H9 (cell line): Measurements from ENCODE around the gene GPR89A. TPM values are rescaled to one million over a fixed set of nuclear protein-coding genes. Genes with fewer than 3 reads are reported as not detected.
"Not testable (repeated sequence)": the region's sequence is repeated elsewhere in the genome, so short reads cannot be mapped to it uniquely, and the experiment has no call there.

Experiments used
- DNase-seq: peaks from one replicate; pipeline ENCODE4 v3.0.0-alpha.2; 2017
- H2AFZ ChIP-seq: one replicate; pipeline ENCODE4 v1.6.1; 2013; ENCODE audit warnings: mild to moderate bottlenecking, low read length, control low read depth, moderate library complexity
- H2AK5ac ChIP-seq: 2 replicates; pipeline ENCODE4 v1.6.1; 2013; ENCODE audit warnings: low read length, control low read depth, mixed read lengths; ENCODE audit not compliant: insufficient read length
- H2BK120ac ChIP-seq: one replicate; pipeline ENCODE4 v1.6.1; 2013; ENCODE audit warnings: low read depth, mild to moderate bottlenecking, low read length, control low read depth, inconsistent platforms; ENCODE audit not compliant: poor library complexity, severe bottlenecking
- H2BK12ac ChIP-seq: 2 replicates; pipeline ENCODE4 v1.6.1; 2013; ENCODE audit warnings: low read length, control low read depth, mixed read lengths, low read depth; ENCODE audit not compliant: insufficient read length
- H2BK15ac ChIP-seq: 2 replicates; pipeline ENCODE4 v1.6.1; 2013; ENCODE audit warnings: low read depth, low read length, control low read depth
- H2BK20ac ChIP-seq: one replicate; pipeline ENCODE4 v1.6.1; 2013; ENCODE audit warnings: low read depth, mild to moderate bottlenecking, low read length, control low read depth, inconsistent platforms; ENCODE audit not compliant: poor library complexity, severe bottlenecking
- H2BK5ac ChIP-seq: 2 replicates; pipeline ENCODE4 v1.6.1; 2013; ENCODE audit warnings: low read length, control low read depth, mixed read lengths; ENCODE audit not compliant: insufficient read length
- H3K14ac ChIP-seq: 2 replicates; pipeline ENCODE4 v1.6.1; 2013; ENCODE audit warnings: low read length, control low read depth; ENCODE audit not compliant: insufficient read depth
- H3K18ac ChIP-seq: 2 replicates; pipeline ENCODE4 v1.6.1; 2013; ENCODE audit warnings: low read depth, mild to moderate bottlenecking, mixed read lengths, low read length, control low read depth; ENCODE audit not compliant: insufficient read length
- H3K23ac ChIP-seq: 2 replicates; pipeline ENCODE4 v1.6.1; 2013; ENCODE audit warnings: low read length, control low read depth, mixed read lengths, low read depth; ENCODE audit not compliant: insufficient read length
- H3K23me2 ChIP-seq: 2 replicates; pipeline ENCODE4 v1.6.1; 2013; ENCODE audit warnings: low read depth, mild to moderate bottlenecking, mixed read lengths, low read length, control low read depth; ENCODE audit not compliant: insufficient read length, poor library complexity, severe bottlenecking
- H3K27ac ChIP-seq: 2 replicates; pipeline ENCODE4 v1.5.1; 2013; ENCODE audit warnings: low read length, control low read depth, mixed read lengths, low read depth; ENCODE audit not compliant: insufficient read length
- H3K27me3 ChIP-seq: 2 replicates; pipeline ENCODE4 v1.6.1; 2013; ENCODE audit warnings: low read length, control low read depth, inconsistent platforms; ENCODE audit not compliant: insufficient read depth
- H3K4ac ChIP-seq: 2 replicates; pipeline ENCODE4 v1.6.1; 2013; ENCODE audit warnings: low read depth, mild to moderate bottlenecking, control low read depth, inconsistent platforms, low read length, moderate library complexity
- H3K4me1 ChIP-seq: 2 replicates; pipeline ENCODE4 v1.6.1; 2013; ENCODE audit warnings: low read length, control low read depth, inconsistent platforms; ENCODE audit not compliant: insufficient read depth
- H3K4me2 ChIP-seq: 2 replicates; pipeline ENCODE4 v1.6.1; 2013; ENCODE audit warnings: low read length, control low read depth, mixed read lengths; ENCODE audit not compliant: insufficient read length, insufficient read depth
- H3K56ac ChIP-seq: 2 replicates; pipeline ENCODE4 v1.6.1; 2013; ENCODE audit warnings: low read depth, mild to moderate bottlenecking, mixed read lengths, low read length, control low read depth; ENCODE audit not compliant: insufficient read length
- H3K79me1 ChIP-seq: 2 replicates; pipeline ENCODE4 v1.6.1; 2013; ENCODE audit warnings: low read depth, mild to moderate bottlenecking, moderate library complexity, low read length, control low read depth, inconsistent platforms; ENCODE audit not compliant: insufficient read depth, poor library complexity, severe bottlenecking
- H3K79me2 ChIP-seq: 2 replicates; pipeline ENCODE4 v1.6.1; 2013; ENCODE audit warnings: low read length, control low read depth, inconsistent platforms; ENCODE audit not compliant: insufficient read depth
- H3K9ac ChIP-seq: 2 replicates; pipeline ENCODE4 v1.6.1; 2013; ENCODE audit warnings: low read length, control low read depth, mixed read lengths; ENCODE audit not compliant: insufficient read length; ENCODE audit errors: extremely low read depth
- H3K9me3 ChIP-seq: one replicate; pipeline ENCODE4 v1.6.1; 2013; ENCODE audit warnings: low read depth, low read length, inconsistent platforms; ENCODE audit not compliant: control insufficient read depth
- H3T11ph ChIP-seq: one replicate; pipeline ENCODE4 v1.6.1; 2013; ENCODE audit warnings: mild to moderate bottlenecking, low read length, control low read depth, inconsistent platforms
- H4K20me1 ChIP-seq: one replicate; pipeline ENCODE4 v1.6.1; 2013; ENCODE audit not compliant: control insufficient read depth, insufficient read length, insufficient read depth
- H4K5ac ChIP-seq: 2 replicates; pipeline ENCODE4 v1.6.1; 2013; ENCODE audit warnings: low read depth, mild to moderate bottlenecking, mixed read lengths, low read length, control low read depth; ENCODE audit not compliant: insufficient read length
- H4K8ac ChIP-seq: replicated peaks from 2 replicates; pipeline ENCODE4 v1.6.1; 2013; ENCODE audit warnings: low read length, control low read depth, mixed read lengths, low read depth; ENCODE audit not compliant: insufficient read length
- H4K91ac ChIP-seq: 2 replicates; pipeline ENCODE4 v1.6.1; 2013; ENCODE audit warnings: low read depth, mild to moderate bottlenecking, moderate library complexity, mixed read lengths, low read length, control low read depth; ENCODE audit not compliant: insufficient read length
- H3K27ac Mint-ChIP-seq, 3 experiments: 2 replicates in 2 of 3; 3 replicates in 1 of 3; pipeline ENCODE4 v1.8.0; 2020 to 2021; ENCODE audit warnings: mixed read lengths in 3 of 3, mild to moderate bottlenecking in 1 of 3, moderate library complexity in 1 of 3
- H3K27me3 Mint-ChIP-seq: 2 replicates; pipeline ENCODE4 v1.8.0; 2021; ENCODE audit warnings: low read depth, mild to moderate bottlenecking, moderate library complexity, mixed read lengths
- H3K36me3 Mint-ChIP-seq, 3 experiments: 2 replicates in 2 of 3; 3 replicates in 1 of 3; pipeline ENCODE4 v1.8.0; 2020 to 2021; ENCODE audit warnings: low read depth in 3 of 3, mixed read lengths in 3 of 3; ENCODE audit not compliant: insufficient read depth in 1 of 3
- H3K4me1 Mint-ChIP-seq, 2 experiments: 2 replicates each; pipeline ENCODE4 v1.8.0; 2020; ENCODE audit warnings: mixed read lengths in 2 of 2
- H3K4me3 Mint-ChIP-seq, 2 experiments: 2 replicates in 1 of 2; 3 replicates in 1 of 2; pipeline ENCODE4 v1.8.0; 2020 to 2021; ENCODE audit warnings: mild to moderate bottlenecking in 2 of 2, mixed read lengths in 2 of 2, moderate library complexity in 1 of 2
- H3K9me3 Mint-ChIP-seq, 2 experiments: 2 replicates in 1 of 2; 3 replicates in 1 of 2; pipeline ENCODE4 v1.8.0; 2020; ENCODE audit warnings: mild to moderate bottlenecking in 2 of 2, mixed read lengths in 2 of 2, moderate library complexity in 1 of 2
- WGBS: extraction: QIAGEN DNeasy Blood & Tissue Kit; methylation state at CpG from one replicate; pipeline ENCODE4 v1.1.7; 2013; ENCODE audit warnings: missing lambda C conversion rate, low lambda C conversion rate, mixed read lengths; ENCODE audit not compliant: insufficient read length; ENCODE audit errors: extremely low coverage; 5-methylcytosine and 5-hydroxymethylcytosine counted together
- total RNA-seq: library from RNA; stranded (reverse); gene quantifications from 2 replicates; pipeline ENCODE4 v1.2.1, GENCODE V29; 2021

The GPR89A gene
- total RNA-seq, 1 experiment from 2014 or later = 30.1 TPM

- not testable (repeated sequence) for H4K91ac ChIP-seq, H2BK15ac ChIP-seq, H4K20me1 ChIP-seq, H3K27me3 ChIP-seq, H3K27ac Mint-ChIP-seq, H3K4me1 ChIP-seq, H3K4ac ChIP-seq, H2BK120ac ChIP-seq, H3K27me3 Mint-ChIP-seq, H2AFZ ChIP-seq, H3K56ac ChIP-seq, H4K8ac ChIP-seq, H3K27ac ChIP-seq, H3K36me3 Mint-ChIP-seq, DNase-seq, H3K9ac ChIP-seq, H3K18ac ChIP-seq, H3T11ph ChIP-seq, H2AK5ac ChIP-seq, H2BK5ac ChIP-seq, H3K79me1 ChIP-seq, H3K23me2 ChIP-seq, H3K23ac ChIP-seq, H3K9me3 Mint-ChIP-seq, H2BK12ac ChIP-seq, H3K79me2 ChIP-seq, H3K4me2 ChIP-seq, H3K4me1 Mint-ChIP-seq, H2BK20ac ChIP-seq, H3K14ac ChIP-seq, H3K4me3 Mint-ChIP-seq, H3K9me3 ChIP-seq, H4K5ac ChIP-seq
- WGBS = no CpG with 5 or more reads among the region's 3 CpGs
Measured at GRCh38 chr1:145684858-145685257, 77.1 kb downstream of the GPR89A start.

DNA sequence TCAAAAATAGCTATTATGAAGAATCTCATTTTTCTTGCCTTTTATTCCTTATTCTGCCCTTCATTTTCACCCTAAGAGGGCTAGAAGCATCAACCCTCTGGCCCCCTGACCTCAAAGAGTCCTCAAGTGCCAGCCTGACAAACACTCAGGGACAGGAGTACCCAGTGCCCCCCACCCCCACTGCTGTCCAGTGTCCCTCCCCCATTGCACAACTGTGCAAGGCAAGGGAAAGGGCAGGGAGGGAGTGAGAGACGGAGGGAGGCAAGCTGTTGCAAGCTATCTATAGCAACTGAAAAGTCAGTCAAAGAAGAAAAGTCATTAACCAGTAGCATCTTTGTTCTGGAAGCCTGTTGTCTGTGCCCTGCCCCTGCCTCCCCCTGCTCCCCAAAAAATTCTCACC lies 78.3 kb downstream of the GPR89A start:
- not testable (repeated sequence) for H3K27me3 Mint-ChIP-seq, H3K23ac ChIP-seq, H3K4me3 Mint-ChIP-seq, H2AFZ ChIP-seq, H3T11ph ChIP-seq, H3K27ac ChIP-seq, H3K27me3 ChIP-seq, H4K8ac ChIP-seq, H3K79me1 ChIP-seq, H3K9me3 Mint-ChIP-seq, H2BK120ac ChIP-seq, H3K4me2 ChIP-seq, H3K23me2 ChIP-seq, H3K18ac ChIP-seq, H3K4me1 ChIP-seq, H2BK12ac ChIP-seq, H3K14ac ChIP-seq, H2BK15ac ChIP-seq, H2BK20ac ChIP-seq, H3K4ac ChIP-seq, H4K91ac ChIP-seq, H3K36me3 Mint-ChIP-seq, H4K5ac ChIP-seq, H3K56ac ChIP-seq, H3K79me2 ChIP-seq, DNase-seq, H3K9me3 ChIP-seq, H2BK5ac ChIP-seq, H3K9ac ChIP-seq, H2AK5ac ChIP-seq, H4K20me1 ChIP-seq, H3K27ac Mint-ChIP-seq
- no CpG with 5 or more reads among the region's 1 CpG for WGBS
- peaks cover 12 to 17% of the 10 kb centered on the region in 2 experiments for H3K4me1 Mint-ChIP-seq
